HG03159 (cell line): Measurements from ENCODE around the gene FCRLA.

ENCODE experiments used
- ATAC-seq: cut with Tn5 transposase; IDR thresholded peaks from one replicate; pipeline ENCODE4 v1.9.1; 2021; ENCODE audit warnings: mild to moderate bottlenecking, moderate library complexity; ENCODE audit not compliant: unreplicated experiment

FCRLA gene

DNA sequence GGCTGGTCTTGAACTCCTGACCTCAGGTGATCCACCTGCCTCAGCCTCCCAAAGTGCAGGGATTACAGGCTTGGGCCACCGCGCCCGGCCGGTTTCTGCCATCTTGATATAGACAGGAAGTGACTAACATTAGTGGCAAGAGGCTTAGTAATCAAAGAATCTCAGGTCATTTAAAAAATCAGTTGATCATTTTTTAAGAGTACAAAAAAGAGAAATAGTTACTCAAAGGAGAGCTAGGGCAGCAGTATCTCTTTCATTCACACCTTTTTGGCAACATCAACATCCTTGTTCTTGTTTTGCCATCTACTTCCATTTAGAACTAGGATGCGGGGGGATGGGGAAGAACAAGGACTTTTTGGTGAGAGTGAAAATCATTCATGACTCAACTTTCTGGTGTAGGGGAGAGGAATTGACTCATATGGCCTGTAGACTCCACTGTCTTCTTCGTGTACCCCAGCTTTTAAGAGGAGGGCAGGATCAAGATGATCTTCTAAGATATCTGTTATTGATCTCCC lies 23.1 kb downstream of the FCRLA start:
- ATAC-seq, result no peak

DNA sequence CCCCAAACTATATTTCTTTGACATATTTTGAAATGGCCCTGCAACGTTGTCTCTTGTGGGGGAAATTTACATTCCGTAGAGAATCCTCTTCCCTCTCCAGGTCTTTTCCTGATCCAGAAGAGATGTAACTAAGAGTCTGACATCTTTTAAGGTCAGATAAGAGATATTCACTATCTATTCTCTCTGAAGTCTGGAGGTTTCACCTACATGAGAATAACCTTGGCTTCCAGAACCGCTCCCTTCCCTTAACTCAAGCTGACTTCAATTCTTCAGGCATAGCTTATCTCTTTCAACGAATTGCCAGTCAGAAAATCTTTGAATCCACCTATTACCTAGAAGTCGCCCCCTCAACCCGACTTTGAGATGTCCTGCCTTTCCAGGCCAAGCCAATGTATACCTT lies 24.2 kb downstream of the FCRLA start:
- no peak for ATAC-seq

DNA sequence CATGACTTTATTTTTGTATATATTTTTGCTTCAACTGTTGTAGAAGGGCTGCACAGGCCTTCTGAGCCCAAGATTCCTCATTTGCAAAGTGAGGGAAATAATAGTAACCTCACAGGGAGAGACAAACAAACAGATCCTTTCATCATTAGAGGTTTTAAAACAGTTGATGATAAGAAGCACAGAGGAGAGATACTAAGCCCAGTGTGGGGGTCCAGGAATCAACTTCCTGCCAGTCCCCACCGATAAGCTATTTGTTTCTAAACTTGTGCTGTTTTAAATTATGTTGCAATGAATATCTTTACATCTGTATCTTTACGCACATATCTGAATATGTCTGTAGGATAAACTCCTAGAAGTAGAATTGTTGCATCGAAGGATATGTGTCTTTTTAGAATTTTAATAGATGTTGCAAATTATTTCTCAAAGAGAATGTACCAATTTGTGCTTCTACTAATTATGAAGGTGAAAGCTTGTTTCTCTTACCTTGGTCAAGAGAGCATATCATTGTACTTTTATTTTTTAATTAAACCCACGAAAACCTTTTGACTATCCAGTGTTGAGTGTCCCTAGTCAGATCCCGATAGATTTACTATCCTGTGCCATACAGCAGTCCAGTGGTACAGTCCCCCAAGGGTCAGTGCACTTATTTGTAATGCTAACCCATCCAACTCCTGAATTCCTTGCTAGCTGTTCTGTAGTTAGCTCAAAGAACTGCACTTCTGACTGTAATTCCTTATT lies 25.1 kb downstream of the FCRLA start:
- ATAC-seq, result no peak

DNA sequence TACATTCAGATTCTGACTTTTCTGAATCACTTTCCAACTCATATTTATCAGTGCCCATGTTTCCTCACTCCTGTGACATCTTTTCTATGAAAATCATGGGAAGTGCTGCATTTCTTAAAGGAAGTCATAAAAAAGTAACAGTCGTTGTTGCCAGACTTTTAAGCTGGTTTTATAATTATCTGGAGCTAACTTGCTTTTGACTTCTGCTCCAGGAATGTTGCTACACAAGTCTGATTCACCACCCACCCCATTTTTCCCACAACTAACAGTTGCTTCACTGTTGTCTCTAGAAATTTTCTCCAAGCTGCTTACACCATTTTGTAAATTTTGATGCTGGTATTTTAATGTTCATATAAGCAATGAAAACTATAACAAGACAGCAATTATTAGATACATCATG lies 26.5 kb downstream of the FCRLA start:
- no peak for ATAC-seq

DNA sequence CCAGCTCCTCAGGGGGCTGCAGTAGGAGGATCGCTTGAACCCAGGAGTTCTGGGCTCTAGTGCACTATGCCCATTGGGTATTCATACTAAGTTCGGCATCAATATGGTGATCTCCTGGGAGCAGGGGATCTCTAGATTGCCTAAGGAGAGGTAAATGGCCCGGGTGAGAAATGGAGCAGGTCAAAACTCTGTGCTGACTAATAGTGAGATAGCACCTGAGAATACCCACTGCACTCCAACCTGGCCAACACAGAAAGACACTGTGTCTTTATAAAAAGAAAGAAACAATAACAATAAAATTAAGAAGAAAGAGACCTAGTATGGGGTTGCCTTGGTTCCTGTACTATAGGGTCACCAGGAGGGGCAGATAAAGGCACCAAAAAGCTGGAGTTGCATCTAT lies 28.8 kb downstream of the FCRLA start:
- ATAC-seq, result no peak

DNA sequence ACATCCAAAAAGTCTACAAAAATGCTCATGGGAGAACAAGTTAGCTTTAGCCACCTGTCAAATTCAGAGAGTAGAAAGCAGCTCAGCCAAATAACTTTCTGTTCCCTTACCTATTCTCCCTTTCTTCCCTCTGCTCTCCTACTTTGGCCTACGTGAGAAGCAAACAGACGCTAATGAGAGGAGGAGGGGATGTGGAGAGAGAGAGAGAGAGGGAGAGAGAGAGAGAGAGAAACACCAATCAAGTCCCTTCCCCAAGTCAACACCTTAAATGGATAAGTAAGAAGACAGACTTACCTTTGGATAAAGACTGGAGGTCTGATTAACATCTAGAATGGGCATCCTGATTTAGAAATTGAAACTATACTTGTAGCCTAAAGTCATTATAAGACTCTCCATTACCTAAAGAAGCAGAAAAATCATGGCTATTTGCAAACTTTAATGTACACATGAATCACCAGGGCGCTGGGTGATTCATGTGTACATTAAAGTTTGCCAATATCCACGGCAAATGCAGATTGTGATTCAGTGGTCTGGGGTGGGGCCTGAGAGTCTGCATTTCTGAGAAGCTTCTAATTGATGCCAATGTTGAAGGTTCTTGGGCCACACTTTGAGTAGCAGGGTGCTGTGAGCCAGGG lies 29.4 kb downstream of the FCRLA start:
- no peak for ATAC-seq

DNA sequence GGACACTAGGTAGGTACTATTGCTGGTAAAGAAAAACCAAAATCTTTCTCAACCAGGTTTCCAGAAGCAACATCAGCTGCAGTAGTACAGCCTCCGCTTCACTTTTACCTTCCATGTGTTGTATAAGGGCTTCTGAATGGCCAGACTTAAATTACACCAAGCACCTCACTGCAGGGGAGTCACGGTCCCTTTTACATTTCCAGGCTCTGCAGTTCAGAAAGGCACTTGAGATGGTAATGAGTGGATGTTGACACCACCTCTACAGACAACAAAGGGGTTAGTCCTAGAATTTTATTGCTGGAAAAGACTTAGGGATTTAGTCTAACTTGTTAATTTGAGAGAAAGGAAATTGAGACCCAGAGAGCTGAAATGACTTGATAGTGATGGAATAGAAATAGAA lies 30.6 kb downstream of the FCRLA start:
- ATAC-seq, result no peak

DNA sequence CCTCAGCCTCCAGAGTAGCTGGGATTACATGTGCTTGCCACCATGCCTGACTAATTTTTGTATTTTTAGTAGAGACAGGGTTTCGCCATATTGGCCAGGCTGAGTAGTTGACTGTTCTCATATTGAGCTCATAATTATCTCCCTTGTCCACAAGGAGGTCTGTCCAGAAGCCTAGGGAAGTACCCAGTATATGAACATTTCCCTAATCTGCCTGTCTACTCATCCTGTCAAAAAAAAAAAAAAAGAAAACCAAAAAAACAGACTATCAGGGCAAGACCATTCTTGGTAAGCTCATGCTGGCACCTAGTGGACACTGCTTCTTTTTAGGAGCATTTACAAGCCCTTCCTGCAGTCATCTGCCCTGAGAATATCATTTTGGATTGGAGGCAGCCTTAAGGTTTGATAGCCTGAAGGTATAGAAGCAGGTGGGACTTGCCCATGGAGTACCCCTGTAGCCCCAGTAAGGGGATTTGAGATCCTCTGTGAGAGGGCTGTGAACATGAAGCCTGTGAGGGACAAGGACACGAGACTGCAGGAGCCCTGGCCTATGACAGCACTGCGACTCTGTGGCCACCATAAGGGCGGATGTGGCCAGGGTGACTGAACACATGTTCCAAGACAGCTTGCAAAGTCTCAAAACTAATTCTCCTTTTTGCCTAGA lies 31.7 kb downstream of the FCRLA start:
- peak; percentile 46 for ATAC-seq

DNA sequence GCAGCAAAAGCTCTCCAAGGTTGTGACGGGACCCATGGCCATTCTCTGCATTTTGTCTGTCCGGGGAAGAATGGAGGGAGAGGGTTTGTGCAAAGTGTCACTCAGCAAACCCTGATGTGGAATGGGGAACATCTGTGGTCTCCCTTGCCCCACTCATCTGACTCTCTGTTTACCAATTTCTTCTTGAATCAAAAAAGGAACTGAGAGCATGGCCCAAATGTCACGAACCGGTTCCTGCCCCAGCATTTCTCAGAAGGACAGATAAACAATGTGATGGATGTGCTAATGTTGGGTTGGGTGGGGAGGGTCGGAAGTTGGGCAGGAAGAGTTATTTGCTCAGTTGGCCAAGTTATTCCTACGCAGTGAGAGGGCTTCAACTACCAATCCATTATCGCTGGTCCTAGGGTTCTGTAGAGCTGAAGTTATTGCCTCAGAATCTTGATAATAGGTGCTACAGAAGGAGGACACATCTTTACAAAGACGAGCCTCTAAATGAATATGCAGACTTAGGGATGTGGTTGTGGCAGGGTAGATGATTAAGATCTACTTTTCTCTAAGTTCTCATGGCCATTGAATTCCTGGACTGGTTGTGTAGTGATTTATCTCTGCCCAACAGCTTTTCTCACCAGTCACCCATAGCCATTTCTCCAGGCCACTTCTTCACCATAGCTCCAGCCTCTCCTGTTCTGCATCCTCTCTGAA lies 33.0 kb downstream of the FCRLA start:
- ATAC-seq, result peak; percentile 27

DNA sequence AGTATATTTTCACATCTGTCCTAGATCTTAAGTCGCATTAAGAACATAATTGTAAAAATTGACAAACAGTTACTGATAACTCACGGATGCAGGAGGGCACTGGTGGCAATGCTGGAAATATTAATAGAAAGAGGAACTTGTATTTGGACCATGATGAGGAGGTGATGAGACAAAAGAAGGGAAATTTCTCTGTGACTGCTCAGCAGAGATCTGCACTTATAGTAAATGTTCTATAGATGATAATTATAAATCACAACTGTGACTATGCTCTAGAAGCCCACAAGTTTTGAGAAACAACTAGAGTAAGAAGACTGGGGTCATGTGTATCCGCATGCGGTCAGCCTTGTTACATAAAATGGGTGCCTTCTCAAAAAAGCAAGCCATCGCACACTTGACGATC lies 33.9 kb downstream of the FCRLA start:
- no peak for ATAC-seq

DNA sequence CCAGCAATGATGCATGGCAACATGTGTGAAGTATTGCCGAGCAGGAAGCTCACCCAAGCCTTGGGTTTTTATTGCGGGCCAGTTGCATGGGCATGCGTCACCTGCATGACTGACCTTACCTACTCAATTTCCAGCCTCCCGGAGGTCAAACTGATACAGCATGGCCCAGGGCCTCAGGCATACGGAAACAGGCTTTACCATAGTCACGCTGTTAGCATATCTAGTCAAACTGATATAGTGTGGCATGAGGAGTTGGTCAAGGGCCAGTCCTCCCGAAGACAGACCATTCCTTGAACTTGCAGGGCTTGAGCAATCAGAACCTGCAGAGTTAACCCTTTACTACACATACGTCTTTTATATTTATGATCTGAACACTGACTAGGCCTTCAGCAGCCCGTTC lies 36.2 kb downstream of the FCRLA start:
- no peak for ATAC-seq

DNA sequence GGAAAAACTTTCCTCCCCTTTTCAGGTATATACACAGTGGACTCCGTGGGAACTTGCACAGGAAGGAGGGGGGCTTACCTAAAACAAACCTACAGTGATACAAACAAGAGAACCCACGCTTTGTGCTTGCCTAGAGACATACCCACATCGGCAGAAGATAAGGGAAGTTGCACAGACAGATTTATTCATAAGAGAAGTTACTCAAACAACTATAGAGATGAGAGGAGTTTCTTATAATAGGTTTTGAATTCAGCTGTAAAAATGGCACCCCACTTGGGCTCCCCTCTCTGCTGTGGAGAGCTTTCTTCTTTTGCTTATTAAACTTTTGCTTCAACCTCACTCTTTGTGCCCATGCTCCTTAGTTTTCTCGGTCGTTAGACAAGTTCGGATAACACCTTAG lies 40.8 kb downstream of the FCRLA start:
- ATAC-seq, result no peak

DNA sequence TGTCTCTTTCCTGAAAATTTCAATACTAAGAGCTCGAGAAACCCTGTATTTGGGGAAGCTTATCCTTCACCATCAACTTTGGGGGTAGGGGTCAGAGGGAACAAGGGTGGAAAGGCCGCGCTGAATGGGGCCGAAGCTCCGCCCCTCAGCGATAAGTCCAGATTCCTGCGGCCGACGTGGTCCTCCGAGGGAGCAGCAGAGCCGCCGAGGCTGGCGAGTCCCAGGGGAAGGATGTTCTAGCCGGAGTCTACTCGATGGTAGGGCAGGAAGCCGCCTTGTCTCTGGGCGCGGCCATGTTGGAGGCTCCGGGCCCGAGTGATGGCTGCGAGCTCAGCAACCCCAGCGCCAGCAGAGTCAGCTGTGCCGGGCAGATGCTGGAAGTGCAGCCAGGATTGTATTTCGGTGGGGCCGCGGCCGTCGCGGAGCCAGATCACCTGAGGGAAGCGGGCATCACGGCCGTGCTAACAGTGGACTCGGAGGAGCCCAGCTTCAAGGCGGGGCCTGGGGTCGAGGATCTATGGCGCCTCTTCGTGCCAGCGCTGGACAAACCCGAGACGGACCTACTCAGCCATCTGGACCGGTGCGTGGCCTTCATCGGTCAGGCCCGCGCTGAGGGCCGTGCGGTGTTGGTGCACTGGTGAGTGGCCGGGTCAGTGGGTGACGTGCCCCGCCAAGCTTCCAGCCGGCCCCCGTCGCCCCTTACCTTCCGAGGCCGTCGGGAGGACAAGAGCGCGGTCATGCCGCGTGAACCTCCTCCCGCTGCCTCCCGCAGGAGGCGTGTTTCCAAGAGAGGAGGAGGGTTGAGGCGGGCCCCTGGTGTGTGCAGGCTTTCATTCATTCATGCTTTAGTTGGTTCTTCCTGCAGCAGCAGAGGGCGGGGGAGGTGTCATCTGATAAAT lies 42.7 kb downstream of the FCRLA start, which contains the start of gene DUSP12:
Gene DUSP12 (plus strand): TSS at position 278 of the 899 bp plus-strand sequence. CDS start 16 bp downstream, at position 294.
- ATAC-seq, result peak; percentile 93

DNA sequence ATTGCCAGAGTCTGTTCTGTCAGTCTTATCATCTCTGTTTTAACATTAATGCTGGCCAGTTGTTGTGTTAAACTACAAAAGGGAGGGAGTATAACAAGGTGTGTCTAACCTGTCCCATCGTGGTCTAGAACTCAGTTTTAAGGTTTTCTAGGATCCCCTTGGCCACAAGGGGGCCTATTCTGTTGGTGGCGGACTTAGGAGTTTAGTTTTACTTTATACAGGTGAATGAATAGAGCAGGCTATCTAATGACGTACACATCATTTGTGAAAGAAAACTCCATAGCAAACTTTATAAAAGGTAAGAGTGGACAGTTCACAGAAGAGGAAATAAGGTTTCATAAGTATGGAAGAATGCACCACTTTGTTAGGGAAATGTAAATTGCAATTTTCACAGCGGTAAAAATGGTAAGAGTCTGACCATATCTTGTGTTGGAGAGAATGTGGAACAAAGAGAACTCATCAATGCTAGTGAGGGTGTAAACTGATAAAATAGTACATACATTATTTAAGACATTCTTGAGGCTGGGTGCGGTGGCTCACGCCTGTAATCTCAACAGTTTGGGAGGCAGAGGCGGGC lies 56.6 kb downstream of the FCRLA start:
- ATAC-seq, result no peak
